HG03108 (cell line): ENCODE data around the gene FBLN7.
A peak's percentile ranks its signal among the peaks of the same experiment; 100 is the strongest.

Source experiments
- ATAC-seq: cut with Tn5 transposase; IDR thresholded peaks from one replicate; pipeline ENCODE4 v1.9.1; 2021; ENCODE audit warnings: moderate library complexity; ENCODE audit not compliant: unreplicated experiment

Gene FBLN7

GRCh38 chr2:112140899-112141625 lies 2.9 kb downstream of the FBLN7 start:
- ATAC-seq: no peak

- ATAC-seq: no peak
These were observed 3.4 kb downstream of the FBLN7 start for GRCh38 chr2:112141626-112142007.

- ATAC-seq: no peak
These were observed 4.4 kb downstream of the FBLN7 start for GRCh38 chr2:112142525-112143078.

- ATAC-seq: no peak
These were observed 5.0 kb downstream of the FBLN7 start for GRCh38 chr2:112143150-112143549.

GRCh38 chr2:112144966-112145365 lies 6.8 kb downstream of the FBLN7 start:
- ATAC-seq: no peak

- no peak for ATAC-seq
These were observed 9.4 kb downstream of the FBLN7 start for GRCh38 chr2:112147382-112148168.

GRCh38 chr2:112148477-112148876 lies 10.3 kb downstream of the FBLN7 start:
- ATAC-seq: no peak

GRCh38 chr2:112149194-112149593 lies 11.0 kb downstream of the FBLN7 start:
- no peak for ATAC-seq

GRCh38 chr2:112149866-112150435 lies 11.8 kb downstream of the FBLN7 start:
- no peak for ATAC-seq

GRCh38 chr2:112150447-112150846 lies 12.3 kb downstream of the FBLN7 start:
- ATAC-seq: no peak

GRCh38 chr2:112150851-112151250 lies 12.7 kb downstream of the FBLN7 start:
- ATAC-seq: no peak

GRCh38 chr2:112151271-112151670 lies 13.1 kb downstream of the FBLN7 start:
- ATAC-seq: no peak

GRCh38 chr2:112151701-112152440 lies 13.7 kb downstream of the FBLN7 start:
- ATAC-seq: no peak

- ATAC-seq: no peak
These were observed 14.4 kb downstream of the FBLN7 start for GRCh38 chr2:112152476-112153178.

GRCh38 chr2:112153179-112153490 lies 14.9 kb downstream of the FBLN7 start:
- ATAC-seq: no peak

- no peak for ATAC-seq
These were observed 15.3 kb downstream of the FBLN7 start for GRCh38 chr2:112153501-112153900.

GRCh38 chr2:112154246-112155117 lies 16.3 kb downstream of the FBLN7 start:
- ATAC-seq: peak; percentile 60

GRCh38 chr2:112155331-112156151 lies 17.4 kb downstream of the FBLN7 start:
- no peak for ATAC-seq
